CD4-positive, alpha-beta T cell treated with Interleukin-10 for 1 hour (primary cell): ENCODE results near the gene ARSB.

Experiments used
- DNase-seq: peaks from one replicate; pipeline ENCODE4 v3.0.0-alpha.2; 2020

ARSB gene

GRCh38 chr5:78801413-78801812 lies 183.7 kb downstream of the ARSB start:
- DNase-seq = no peak

- DNase-seq = no peak
Observed at GRCh38 chr5:78799266-78800017, 185.7 kb downstream of the ARSB start.

- no peak for DNase-seq
Observed at GRCh38 chr5:78798673-78799029, 186.5 kb downstream of the ARSB start.

GRCh38 chr5:78797936-78798672 lies 187.0 kb downstream of the ARSB start:
- DNase-seq = no peak

GRCh38 chr5:78795757-78796156 lies 189.4 kb downstream of the ARSB start:
- no peak for DNase-seq

- DNase-seq = no peak
Observed at GRCh38 chr5:78794693-78795215, 190.4 kb downstream of the ARSB start.

GRCh38 chr5:78793907-78794662 lies 191.0 kb downstream of the ARSB start:
- no peak for DNase-seq

GRCh38 chr5:78792345-78793055 lies 192.6 kb downstream of the ARSB start:
- no peak for DNase-seq

GRCh38 chr5:78791501-78792100 lies 193.5 kb downstream of the ARSB start:
- no peak for DNase-seq

- DNase-seq = no peak
Observed at GRCh38 chr5:78787783-78788182, 197.3 kb downstream of the ARSB start.

GRCh38 chr5:78785454-78785853 lies 199.7 kb downstream of the ARSB start:
- no peak for DNase-seq

- no peak for DNase-seq
Observed at GRCh38 chr5:78783434-78784130, 201.5 kb downstream of the ARSB start.

GRCh38 chr5:78782728-78783127 lies 202.4 kb downstream of the ARSB start:
- no peak for DNase-seq

- DNase-seq = no peak
Observed at GRCh38 chr5:78781611-78782286, 203.4 kb downstream of the ARSB start.

- no peak for DNase-seq
Observed at GRCh38 chr5:78779771-78780616, 205.1 kb downstream of the ARSB start.

- DNase-seq = no peak
Observed at GRCh38 chr5:78779262-78779661, 205.8 kb downstream of the ARSB start.

- no peak for DNase-seq
Observed at GRCh38 chr5:78778538-78778937, 206.6 kb downstream of the ARSB start.

- no peak for DNase-seq
Observed at GRCh38 chr5:78777901-78778300, 207.2 kb downstream of the ARSB start.

GRCh38 chr5:78776637-78777036 lies 208.5 kb downstream of the ARSB start:
- DNase-seq = no peak

- DNase-seq = no peak
Observed at GRCh38 chr5:78773655-78774054, 211.5 kb downstream of the ARSB start.
